Type B pancreatic cell (in vitro differentiated cells): ENCODE data around the gene ZSWIM3. TPM values are rescaled to one million over a fixed set of nuclear protein-coding genes. Genes with fewer than 3 reads are reported as not detected.

Source experiments
- DNase-seq: peaks from one replicate; pipeline ENCODE4 v3.0.0; 2021; ENCODE audit warnings: mixed read lengths; ENCODE audit not compliant: unreplicated experiment; ENCODE audit errors: extremely low spot score
- H3K27ac Mint-ChIP-seq: 2 replicates; pipeline ENCODE4 v1.8.0; 2021; ENCODE audit warnings: mild to moderate bottlenecking, mixed read lengths
- H3K27me3 Mint-ChIP-seq: 2 replicates; pipeline ENCODE4 v1.8.0; 2021; ENCODE audit warnings: mixed read lengths
- H3K36me3 Mint-ChIP-seq: 2 replicates; pipeline ENCODE4 v1.8.0; 2021; ENCODE audit warnings: mixed read lengths
- H3K4me1 Mint-ChIP-seq: one replicate; pipeline ENCODE4 v1.8.0; 2021; ENCODE audit warnings: mixed read lengths; ENCODE audit not compliant: unreplicated experiment
- H3K4me3 Mint-ChIP-seq: 2 replicates; pipeline ENCODE4 v1.8.0; 2021; ENCODE audit warnings: mild to moderate bottlenecking, mixed read lengths
- H3K9me3 Mint-ChIP-seq: 2 replicates; pipeline ENCODE4 v1.8.0; 2021; ENCODE audit warnings: mixed read lengths
- CTCF ChIP-seq: fragments of 200-600 bp; sonication (generic); conservative IDR thresholded peaks from 2 replicates; pipeline ENCODE4 v1.5.0; 2021; ENCODE audit warnings: antibody characterized with exemption, mild to moderate bottlenecking
- total RNA-seq: library from RNA; stranded (reverse); gene quantifications from 2 replicates; pipeline ENCODE4 v1.2.1, GENCODE V29; 2021; ENCODE audit warnings: low replicate concordance

The ZSWIM3 gene
- total RNA-seq, 1 donor from 2014 or later: 4.7 TPM

GRCh38 chr20:45910670-45911485 lies 53.5 kb downstream of the ZSWIM3 start:
- H3K4me1 Mint-ChIP-seq: peaks cover 14% of the 10 kb centered on the region
- peaks cover 10% of the 10 kb centered on the region for H3K36me3 Mint-ChIP-seq
- H3K27ac Mint-ChIP-seq: peak overlapping the region; percentile 86
- peak overlapping the region; percentile 93 for H3K4me3 Mint-ChIP-seq
- no peaks in the 10 kb centered on the region for H3K27me3 Mint-ChIP-seq
- DNase-seq: peak; percentile 99
- H3K9me3 Mint-ChIP-seq: no peaks in the 10 kb centered on the region
- no peak for TF ChIP-seq CTCF

- peak within 1 kb of the TSS; percentile 93 for H3K4me3 Mint-ChIP-seq
- H3K36me3 Mint-ChIP-seq: peaks cover 10% of the 10 kb centered on the region
- no peaks in the 10 kb centered on the region for H3K9me3 Mint-ChIP-seq
- peak; percentile 81 for DNase-seq
- TF ChIP-seq CTCF: no peak
- no peaks in the 10 kb centered on the region for H3K27me3 Mint-ChIP-seq
- H3K27ac Mint-ChIP-seq: peak within 1 kb of the TSS; percentile 86
- H3K4me1 Mint-ChIP-seq: peaks cover 14% of the 10 kb centered on the region
Measured at GRCh38 chr20:45911486-45912343, 54.3 kb downstream of the ZSWIM3 start, which contains the start of gene PLTP. Gene PLTP, minus strand, starts transcription at chr20:45912155. Its CDS starts 703 bp downstream, at chr20:45911452.

GRCh38 chr20:45912344-45912682 lies 54.9 kb downstream of the ZSWIM3 start:
- H3K27ac Mint-ChIP-seq: peak overlapping the region; percentile 53
- peaks cover 14% of the 10 kb centered on the region for H3K4me1 Mint-ChIP-seq
- peak overlapping the region; percentile 93 for H3K4me3 Mint-ChIP-seq
- H3K36me3 Mint-ChIP-seq: peaks cover 10% of the 10 kb centered on the region
- no peak for DNase-seq
- H3K9me3 Mint-ChIP-seq: no peaks in the 10 kb centered on the region
- no peaks in the 10 kb centered on the region for H3K27me3 Mint-ChIP-seq
- TF ChIP-seq CTCF: no peak

GRCh38 chr20:45913116-45913515 lies 55.7 kb downstream of the ZSWIM3 start:
- Mint-ChIP-seq H3K9me3 (no peaks in the 10 kb centered on the region), H3K4me1 (peaks cover 14% of the 10 kb centered on the region), H3K27ac (no peak overlapping the region), H3K4me3 (peak overlapping the region; percentile 65), H3K27me3 (no peaks in the 10 kb centered on the region), H3K36me3 (peaks cover 7% of the 10 kb centered on the region)
- TF ChIP-seq CTCF: no peak
- no peak for DNase-seq

- Mint-ChIP-seq H3K36me3 (no peaks in the 10 kb centered on the region), H3K27ac (no peak overlapping the region), H3K4me1 (peaks cover 18% of the 10 kb centered on the region), H3K27me3 (peaks cover 13% of the 10 kb centered on the region), H3K9me3 (no peaks in the 10 kb centered on the region), H3K4me3 (no peak overlapping the region)
- TF ChIP-seq CTCF: no peak
- DNase-seq: no peak
Measured at GRCh38 chr20:45917790-45918141, 60.4 kb downstream of the ZSWIM3 start.
